ENCODE data around the gene IFT43.
A peak's percentile ranks its signal among the peaks of the same experiment; 100 is the strongest.

IFT43 gene

DNA sequence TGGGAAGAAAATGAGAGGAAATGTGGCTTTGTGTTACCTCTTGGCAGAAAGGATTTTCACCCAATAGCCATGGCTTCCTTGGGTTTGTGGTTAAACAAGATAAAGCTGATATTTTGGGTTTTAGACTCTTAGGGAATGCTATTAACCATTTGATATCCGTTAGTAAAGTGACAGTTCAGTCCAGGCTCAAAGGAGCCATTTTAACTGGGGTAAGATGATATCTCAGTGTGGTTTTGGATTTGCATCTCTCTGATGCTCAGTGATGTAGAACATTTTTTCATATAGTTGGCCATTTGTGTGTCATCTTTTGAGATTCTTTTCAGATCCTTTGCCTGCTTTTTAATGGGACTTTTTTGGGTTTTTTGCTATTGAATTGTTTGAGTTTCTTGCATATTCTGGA lies 30.1 kb downstream of the IFT43 start:
- no peak for DNase-seq (ENCODE audit: low spot score)

DNA sequence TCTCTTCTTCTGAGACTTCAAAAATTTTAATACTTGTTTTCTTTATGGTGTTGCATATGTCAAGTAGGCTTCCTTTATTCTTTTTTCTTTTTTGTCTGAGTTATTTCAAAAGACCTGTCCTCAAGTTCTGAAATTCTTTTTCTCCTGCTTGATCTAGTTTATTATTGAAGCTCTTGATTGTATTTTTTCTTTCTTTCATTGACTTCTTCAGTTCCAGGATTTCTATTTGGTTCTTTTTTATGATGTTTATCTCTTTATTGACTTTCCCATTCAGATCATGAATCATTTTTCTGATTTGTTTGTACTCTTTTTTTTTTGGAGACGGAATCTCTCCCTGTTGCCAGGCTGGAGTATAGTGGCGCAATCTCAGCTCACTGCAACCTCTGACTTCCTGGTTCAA lies 34.1 kb downstream of the IFT43 start:
- DNase-seq (ENCODE audit: low spot score) = no peak

DNA sequence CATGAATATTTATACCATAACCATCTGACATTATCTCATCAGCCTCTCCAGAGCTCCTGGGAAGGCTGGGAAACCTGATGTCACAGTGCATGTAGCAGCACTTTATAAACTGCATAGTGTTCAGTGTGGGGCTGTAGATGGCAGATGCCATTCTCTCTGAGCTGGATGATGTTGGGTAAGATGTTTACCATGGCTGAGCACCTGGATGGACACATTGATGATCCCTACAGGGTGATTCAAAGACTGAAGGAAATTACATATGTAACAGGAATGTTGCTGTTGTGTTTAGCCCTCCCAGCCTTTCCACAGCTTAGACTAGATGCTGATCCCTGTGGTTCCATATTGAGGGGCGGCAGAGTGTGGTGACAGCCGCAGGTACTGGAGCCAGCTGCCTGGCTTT lies 37.4 kb downstream of the IFT43 start:
- DNase-seq (ENCODE audit: low spot score) = no peak

DNA sequence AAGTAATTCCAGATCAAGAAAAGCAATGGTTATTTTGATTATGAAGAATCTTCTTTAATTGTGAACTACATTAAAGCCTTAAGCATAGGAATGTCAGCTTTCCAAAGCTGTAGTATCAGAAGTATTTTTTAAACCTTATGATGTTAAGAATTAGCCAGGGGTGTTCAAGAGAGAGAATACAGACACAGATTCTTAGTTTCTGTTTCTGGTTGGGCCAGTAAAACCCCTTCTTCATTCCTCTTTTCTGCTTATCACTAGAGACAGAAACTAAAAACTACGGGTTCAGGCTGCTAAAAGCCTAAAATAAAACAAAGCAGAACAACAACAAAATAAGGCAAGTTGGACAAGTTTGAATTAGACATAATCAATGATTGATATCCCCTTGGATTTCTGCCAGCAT lies 38.2 kb downstream of the IFT43 start:
- DNase-seq (ENCODE audit: low spot score) = no peak

- DNase-seq (ENCODE audit: low spot score) = no peak
These were observed 38.8 kb downstream of the IFT43 start for GRCh38 chr14:76024211-76024907.

DNA sequence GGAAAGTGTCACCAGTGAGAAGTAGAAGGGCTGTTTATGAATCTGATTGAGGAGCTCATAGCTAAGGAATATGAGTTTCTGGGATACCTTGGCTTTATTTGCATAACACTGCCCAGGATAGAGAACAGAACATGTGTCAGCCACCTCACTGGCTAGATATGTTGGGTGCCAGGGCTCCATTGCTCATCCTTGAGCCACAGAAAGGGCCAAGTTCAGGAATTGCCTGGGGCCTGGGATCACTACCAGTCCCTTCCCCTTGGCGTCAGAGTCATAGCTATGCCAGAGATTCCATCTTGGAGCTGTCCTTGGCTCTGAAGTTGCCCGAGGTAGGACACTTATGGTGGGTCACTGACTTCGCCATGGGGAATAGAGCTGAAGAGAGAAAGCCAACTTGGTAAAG lies 49.0 kb downstream of the IFT43 start:
- no peak for DNase-seq (ENCODE audit: low spot score)

DNA sequence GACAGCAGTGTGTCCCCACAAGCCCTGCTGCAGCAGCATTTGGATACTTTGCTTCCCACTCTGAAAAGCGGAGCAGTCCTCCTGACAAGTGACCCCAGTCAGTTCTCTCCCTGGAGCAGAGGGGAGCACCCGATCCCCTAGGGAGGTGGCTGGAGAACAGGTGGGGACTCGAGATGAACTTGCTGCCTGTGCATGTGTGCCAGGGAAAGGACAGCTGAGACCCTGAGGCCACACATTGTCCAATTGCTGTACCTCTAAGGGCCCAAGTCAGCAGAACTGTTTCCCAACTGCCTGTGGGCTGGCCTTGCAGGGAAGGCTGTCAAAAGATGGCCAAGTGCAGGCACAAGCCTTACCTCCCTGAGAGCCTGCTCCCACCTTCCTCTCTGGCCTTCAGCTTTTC lies 55.1 kb downstream of the IFT43 start:
- no peak for DNase-seq (ENCODE audit: low spot score)

DNA sequence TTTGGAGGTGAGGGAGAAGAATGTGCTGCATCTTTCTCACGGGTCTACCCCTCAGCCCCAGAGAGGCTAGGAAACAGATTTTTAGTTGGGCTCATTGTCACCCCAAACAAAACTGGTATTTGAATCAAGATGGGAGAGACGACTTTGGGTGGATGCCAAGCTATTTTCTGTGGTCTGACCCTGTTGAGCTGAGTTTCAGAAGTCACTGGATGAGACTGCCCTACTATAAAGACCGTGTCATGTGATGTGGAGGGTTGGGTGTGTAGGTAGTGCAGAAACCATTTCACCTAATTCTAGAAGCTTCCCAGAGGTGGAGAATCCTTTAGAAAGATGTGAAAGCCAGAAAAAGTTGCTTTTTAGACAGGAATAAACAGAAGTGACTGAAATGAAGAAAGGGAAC lies 60.2 kb downstream of the IFT43 start:
- no peak for DNase-seq (ENCODE audit: low spot score)

DNA sequence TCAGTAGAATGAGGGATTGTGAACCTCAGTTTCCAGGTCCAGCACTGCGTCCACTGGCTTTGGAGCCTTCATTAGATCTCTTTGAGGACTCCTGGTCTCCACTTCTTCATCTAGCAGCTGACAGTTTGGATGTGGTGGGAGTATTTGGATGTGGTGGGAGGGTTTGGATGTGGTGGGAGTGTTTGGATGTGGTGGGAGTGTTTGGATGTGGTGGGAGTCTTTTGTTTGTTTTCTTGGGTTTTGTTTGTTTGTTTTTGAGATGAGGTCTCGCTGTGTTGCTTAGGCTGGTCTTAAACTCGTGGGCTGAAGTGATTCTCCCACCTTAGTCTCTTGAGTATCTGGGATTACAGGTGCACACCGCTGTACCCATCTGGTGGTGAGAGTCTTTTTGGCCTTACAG lies 64.7 kb downstream of the IFT43 start:
- no peak for DNase-seq (ENCODE audit: low spot score)

DNA sequence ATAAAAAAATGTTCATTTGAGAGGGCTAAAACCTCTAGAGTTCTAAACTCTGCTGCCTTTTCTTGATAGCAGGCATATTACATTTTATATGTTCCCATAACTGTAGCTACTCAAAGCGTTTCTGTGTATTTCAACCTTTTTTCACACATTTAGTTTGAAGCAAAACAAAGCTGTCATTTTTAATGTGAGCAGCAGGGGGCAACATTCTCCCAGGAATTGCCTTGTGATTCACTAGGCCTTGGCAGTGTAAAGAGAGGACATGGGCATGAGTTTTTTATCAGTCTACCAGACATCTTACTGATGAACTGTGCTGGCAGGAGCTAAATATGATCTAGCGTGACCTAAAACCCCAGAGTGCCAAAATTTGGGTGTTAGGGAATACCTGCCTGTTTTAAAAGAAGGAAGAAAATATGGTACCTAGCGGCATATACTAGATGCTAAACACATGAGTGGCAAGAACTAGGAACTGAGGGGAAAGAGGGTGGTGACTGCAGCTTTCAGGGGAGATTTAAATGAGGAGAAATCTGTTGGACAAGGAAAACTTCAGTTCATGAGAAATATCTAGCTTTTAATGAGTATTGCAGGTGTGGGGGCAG lies 65.3 kb downstream of the IFT43 start:
- DNase-seq (ENCODE audit: low spot score) = peak; percentile 66

- DNase-seq (ENCODE audit: low spot score) = no peak
These were observed 66.3 kb downstream of the IFT43 start for GRCh38 chr14:76051717-76052465.

GRCh38 chr14:76053572-76054355 lies 68.2 kb downstream of the IFT43 start:
- no peak for DNase-seq (ENCODE audit: low spot score)

DNA sequence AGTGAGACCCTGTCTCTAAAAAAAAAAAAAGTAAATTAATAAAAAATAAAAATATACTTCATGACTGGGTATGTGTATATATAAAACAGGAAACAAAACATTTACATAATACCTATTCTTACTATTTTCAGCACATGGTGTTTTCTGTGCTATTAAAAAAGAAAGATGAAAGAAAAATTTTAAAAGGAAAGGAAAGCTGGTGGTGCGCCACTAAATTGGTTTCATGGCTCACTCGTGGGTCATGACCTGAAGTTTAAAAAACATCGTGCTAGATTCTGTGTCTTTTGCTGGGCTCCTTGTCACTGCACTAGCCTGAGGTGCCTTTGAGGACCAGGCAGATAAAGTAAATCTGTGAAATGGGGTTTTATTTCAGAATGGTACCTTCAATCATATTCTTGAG lies 69.8 kb downstream of the IFT43 start:
- no peak for DNase-seq (ENCODE audit: low spot score)

DNA sequence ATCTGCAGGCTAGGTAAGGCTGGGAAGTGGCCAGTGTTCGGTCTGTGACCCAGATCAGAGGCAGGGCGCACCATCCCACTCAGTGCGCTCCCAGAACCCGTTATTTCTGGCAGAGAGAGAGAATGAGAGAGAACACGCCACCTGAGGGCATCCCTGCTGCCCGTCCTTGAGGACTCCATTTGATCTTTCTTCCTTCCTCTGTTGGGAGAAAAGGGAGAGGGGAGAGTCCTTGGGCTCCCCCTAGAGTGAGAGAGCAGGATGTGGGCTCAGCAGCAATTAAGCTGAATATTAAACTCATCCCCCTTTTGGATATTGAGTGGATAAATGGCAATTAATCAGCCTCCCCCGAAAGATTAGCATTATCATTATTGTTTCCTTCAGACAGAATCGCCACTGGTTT lies 70.6 kb downstream of the IFT43 start:
- DNase-seq (ENCODE audit: low spot score) = peak; percentile 51

- DNase-seq (ENCODE audit: low spot score) = no peak
These were observed 72.4 kb downstream of the IFT43 start for GRCh38 chr14:76057914-76058313.

GRCh38 chr14:76063327-76063726 lies 77.8 kb downstream of the IFT43 start:
- DNase-seq (ENCODE audit: low spot score) = no peak

GRCh38 chr14:76065519-76065918 lies 80.0 kb downstream of the IFT43 start:
- no peak for DNase-seq (ENCODE audit: low spot score)

GRCh38 chr14:76067536-76067935 lies 82.0 kb downstream of the IFT43 start:
- no peak for DNase-seq (ENCODE audit: low spot score)

DNA sequence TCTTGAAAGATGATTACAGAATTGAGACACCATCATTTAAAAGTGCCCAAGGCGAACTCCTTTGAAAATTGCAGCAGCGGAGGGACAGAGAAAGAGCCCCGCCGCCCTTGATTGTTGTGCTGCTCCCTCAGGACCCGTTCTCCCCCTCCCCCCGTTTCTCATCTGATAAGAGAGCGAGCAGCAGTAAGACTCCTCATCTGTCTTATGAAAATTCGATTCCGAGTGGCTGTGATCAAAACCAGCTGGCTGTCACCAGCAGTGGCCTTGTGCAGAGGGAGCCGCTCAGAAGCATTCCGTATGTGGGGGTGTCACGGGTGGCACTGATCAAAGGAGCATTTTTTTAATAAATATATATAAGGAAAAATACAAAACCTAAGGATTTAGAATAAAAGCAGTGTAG lies 88.2 kb downstream of the IFT43 start:
- no peak for DNase-seq (ENCODE audit: low spot score)

GRCh38 chr14:76077340-76077739 lies 91.8 kb downstream of the IFT43 start:
- DNase-seq (ENCODE audit: low spot score) = no peak

DNA sequence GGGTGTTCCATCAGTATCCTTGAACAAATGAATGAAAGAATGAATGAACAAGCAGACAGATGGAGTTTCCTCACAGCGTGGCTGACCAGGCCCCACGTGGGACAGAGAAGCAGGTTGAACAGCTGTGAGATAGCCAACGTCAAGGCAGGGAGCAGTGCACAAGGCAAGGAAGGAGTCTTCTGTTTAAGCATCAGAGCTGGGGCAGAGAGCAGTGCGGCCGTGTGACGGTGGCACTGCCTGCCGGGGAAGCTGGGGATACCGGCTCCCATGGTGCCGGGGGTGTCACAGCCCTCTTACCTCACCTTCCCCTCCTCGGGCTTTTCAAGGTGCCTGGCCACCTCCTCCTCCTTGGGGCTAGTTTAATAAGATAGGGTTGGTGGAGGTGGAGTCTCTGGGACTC lies 92.9 kb downstream of the IFT43 start:
- DNase-seq (ENCODE audit: low spot score) = no peak

- no peak for DNase-seq (ENCODE audit: low spot score)
These were observed 94.5 kb downstream of the IFT43 start for GRCh38 chr14:76080025-76080424.

GRCh38 chr14:76080471-76080870 lies 94.9 kb downstream of the IFT43 start:
- no peak for DNase-seq (ENCODE audit: low spot score)
